ENCODE measurements around the gene TSTD1. TPM values are rescaled to one million over a fixed set of nuclear protein-coding genes. Genes with fewer than 3 reads are reported as not detected.

Gene TSTD1
- total and polyA plus RNA-seq, 2 of the 8 experiments (the other 6 are each of a cell fraction or from before 2014, with no cell fraction given) = 60.9 to 314 TPM

DNA sequence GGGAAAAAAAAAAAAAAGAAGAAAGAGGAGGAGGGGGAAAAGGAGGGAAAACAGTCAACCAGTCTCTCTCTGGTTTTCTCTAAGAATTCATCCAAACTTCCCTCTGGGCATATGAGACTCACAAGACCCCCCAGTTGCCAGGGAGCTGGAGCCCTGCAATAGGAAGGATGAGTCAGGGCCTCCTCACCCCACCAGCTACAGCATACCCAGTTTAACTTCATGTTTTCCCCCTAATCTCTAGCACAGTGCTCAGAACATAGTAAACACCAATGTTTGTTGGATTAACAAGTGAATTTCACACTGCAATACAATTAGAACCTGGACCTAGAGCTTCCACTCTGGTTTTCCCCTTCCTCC lies 25.7 kb downstream of the TSTD1 start:
- ChIA-PET POLR2A (ENCODE audit: partially characterized antibody) (interaction anchor here (0.8 to 4.9 kb wide), 7 partner anchors 8 to 120 kb away, joined by 3 to 22 read pairs (median 7); partner anchors contain the start of genes DEDD, F11R and USF1), CTCF (ENCODE audit: partially characterized antibody) (interaction anchor here (0.8 to 9.8 kb wide), 5 partner anchors 15 to 153 kb away, joined by 3 to 58 read pairs (median 3); partner anchors contain the start of gene PPOX)
- Histone ChIP-seq H3K4me2 (ENCODE audit: insufficient read depth in 1 of 2, low read depth in 2 of 2, low read length in 2 of 2) (peak overlapping the region; percentile 53 to 71; a peak in 3 of 4 replicates), H3K14ac (ENCODE audit: insufficient read length) (peak overlapping the region; percentile 68), H2BK15ac (ENCODE audit: low read length) (no peak overlapping the region), H3K56ac (replicated peaks; ENCODE audit: insufficient read length, low read depth, low read length) (no peak overlapping the region), H4K5ac (ENCODE audit: insufficient read length, low read depth, low read length) (peak overlapping the region; percentile 43), H4K8ac (ENCODE audit: extremely low read depth, insufficient read depth, low read length) (no peak overlapping the region), H3K4me3 (ENCODE audit: extremely low read depth in 1 of 4, insufficient read depth in 2 of 4, low read depth in 3 of 4, low read length in 4 of 4) (no peak overlapping the region), H2BK20ac (ENCODE audit: low read length) (no peak overlapping the region), H3K27ac (ENCODE audit: low read depth, low read length) (peak overlapping the region; percentile 66; the same call in 1 of the 2 replicates), H2BK5ac (ENCODE audit: low read depth, low read length) (peak overlapping the region; percentile 94; the same call in 1 of the 2 replicates), H2AK5ac (ENCODE audit: low read depth, low read length) (no peak overlapping the region), H4K20me1 (replicated peaks in 1 of 2; ENCODE audit: control insufficient read depth in 1 of 2, insufficient read depth in 2 of 2, low read length in 2 of 2) (peaks cover 7 to 24% of the 10 kb centered on the region in 2 experiments), H2AFZ (ENCODE audit: low read length) (no peak overlapping the region), H3K23me2 (ENCODE audit: low read depth, low read length) (no peaks in the 10 kb centered on the region), H3K9me3 (ENCODE audit: insufficient read depth in 2 of 2, low read depth in 1 of 2, low read length in 1 of 2) (no peaks in the 10 kb centered on the region), H3K4me1 (replicated peaks in 1 of 4; ENCODE audit: control insufficient read depth in 3 of 4, insufficient read depth in 4 of 4, low read length in 3 of 4) (peaks cover 11 to 24% (median 19%) of the 10 kb centered on the region in 4 experiments), H3K27me3 (replicated peaks in 1 of 4; ENCODE audit: control insufficient read depth in 3 of 4, extremely low read depth in 1 of 4, insufficient read depth in 3 of 4, low read length in 3 of 4) (no peaks in the 10 kb centered on the region), H3K79me1 (ENCODE audit: low read depth, low read length) (peaks cover 14% of the 10 kb centered on the region), H4K91ac (replicated peaks; ENCODE audit: insufficient read length, low read length) (no peak overlapping the region), H3K4ac (replicated peaks; ENCODE audit: insufficient read length, low read depth, low read length) (no peak overlapping the region), H3K23ac (ENCODE audit: insufficient read length) (no peak overlapping the region), H3K9ac (replicated peaks in 1 of 4; ENCODE audit: extremely low read depth in 1 of 4, low read depth in 3 of 4, low read length in 3 of 4) (no peak overlapping the region; a peak in 1 of 7 replicates), H3K18ac (ENCODE audit: extremely low read depth, low read length) (peak overlapping the region; percentile 55; the same call in 1 of the 2 replicates), H2BK120ac (replicated peaks; ENCODE audit: low read depth, low read length) (peak overlapping the region; percentile 75), H3K79me2 (ENCODE audit: control insufficient read depth in 1 of 2, insufficient read depth in 2 of 2, low read length in 2 of 2) (peaks cover 42 to 90% of the 10 kb centered on the region in 2 experiments), H2BK12ac (ENCODE audit: low read depth, low read length) (0 out of 2 replicates have a peak overlapping the region, but pooled peaks have one; percentile 0), H3K36me3 (ENCODE audit: control insufficient read depth in 2 of 4, insufficient read depth in 4 of 4, low read length in 3 of 4) (peaks cover 0 to 11% (median 2%) of the 10 kb centered on the region in 4 experiments; a peak in 3 of 8 replicates)
- DNase-seq (ENCODE audit: low read depth in 1 of 2, low spot score in 2 of 2) = no peak
- no peak for FAIRE-seq
- TF ChIP-seq USF2 (IDR thresholded peaks at IDR 0.05; ENCODE audit: low read length) (no peak), JUN (IDR thresholded peaks at IDR 0.05; ENCODE audit: low read depth, low read length) (no peak), BRCA1 (IDR thresholded peaks at IDR 0.05; ENCODE audit: low read depth, low read length) (no peak)

Data from H1 (cell line).